Hematopoietic multipotent progenitor cell treated with erythropoietin and hydrocortisone succinate and interleukin-3 and kit ligand, for 6 days (in vitro differentiated cells): ENCODE results near the gene C3orf20.

Experiments
- DNase-seq: peaks from one replicate; pipeline ENCODE4 v3.0.0-alpha.2; 2015

The C3orf20 gene

DNA sequence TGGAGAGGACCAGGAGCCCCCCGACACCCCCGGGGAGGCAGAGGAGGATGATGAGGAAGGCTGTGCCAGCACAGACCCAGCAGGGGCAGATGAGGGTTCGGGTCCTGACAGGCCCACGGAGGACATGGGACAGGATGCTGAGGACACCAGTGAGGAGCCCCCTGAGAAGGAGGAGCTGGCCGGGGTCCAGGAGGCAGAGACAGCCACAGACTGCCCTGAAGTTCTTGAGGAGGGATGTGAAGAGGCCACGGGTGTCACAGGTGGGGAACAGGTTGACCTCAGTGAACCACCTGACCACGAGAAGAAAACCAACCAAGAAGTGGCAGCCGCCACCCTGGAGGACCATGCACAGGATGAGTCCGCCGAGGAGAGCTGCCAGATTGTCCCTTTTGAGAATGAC lies 144.7 kb downstream of the C3orf20 start:
- DNase-seq: no peak

DNA sequence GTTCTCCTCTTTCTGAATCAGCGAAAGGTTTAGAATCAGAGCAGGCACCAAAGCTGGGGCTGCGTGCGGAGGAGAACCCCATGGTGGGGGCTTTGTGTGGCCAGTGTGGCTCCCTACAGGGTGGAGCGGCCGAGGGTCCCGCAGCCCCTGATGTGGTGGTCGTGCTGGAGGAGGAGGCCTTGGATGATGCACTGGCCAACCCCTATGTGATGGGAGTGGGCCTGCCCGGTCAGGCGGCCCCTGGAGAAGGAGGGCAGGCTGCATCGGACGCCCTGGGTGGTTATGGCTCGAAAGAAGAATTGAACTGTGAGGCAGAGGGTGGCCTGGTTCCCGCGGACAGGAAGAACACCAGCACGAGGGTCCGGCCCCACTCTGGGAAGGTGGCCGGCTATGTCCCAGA lies 145.2 kb downstream of the C3orf20 start:
- no peak for DNase-seq

DNA sequence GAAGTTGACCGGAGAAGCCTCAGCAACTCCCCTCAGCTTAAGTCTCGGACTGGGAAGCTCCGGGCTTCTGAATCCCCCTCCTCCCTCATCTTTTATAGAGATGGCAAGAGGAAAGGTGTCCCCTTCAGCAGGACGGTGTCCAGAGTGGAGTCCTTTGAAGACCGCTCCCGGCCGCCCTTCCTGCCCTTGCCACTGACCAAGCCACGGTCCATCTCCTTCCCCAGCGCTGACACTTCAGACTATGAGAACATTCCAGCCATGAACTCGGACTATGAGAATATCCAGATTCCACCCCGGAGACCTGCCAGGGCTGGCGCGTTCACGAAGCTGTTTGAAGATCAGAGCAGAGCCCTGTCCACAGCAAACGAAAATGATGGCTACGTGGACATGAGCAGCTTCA lies 146.2 kb downstream of the C3orf20 start:
- no peak for DNase-seq

DNA sequence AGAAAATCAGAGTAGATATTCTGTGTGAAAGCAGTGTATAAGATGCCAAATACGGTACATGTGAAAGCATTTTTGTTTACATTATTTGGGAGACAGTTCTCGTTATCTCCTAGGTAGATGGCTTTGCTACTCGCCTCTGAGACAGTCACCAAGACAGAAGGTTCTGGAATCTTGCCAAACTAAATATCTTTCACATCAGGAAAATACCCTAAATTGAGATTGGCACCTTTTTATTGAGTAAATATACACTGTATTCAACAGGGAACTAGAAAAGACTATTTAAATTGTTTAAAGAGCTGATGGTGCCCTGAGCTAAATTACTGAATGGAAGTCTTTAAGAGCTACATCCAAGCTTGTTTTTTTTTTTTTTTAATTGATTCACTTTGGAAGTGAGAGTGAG lies 147.2 kb downstream of the C3orf20 start:
- DNase-seq: no peak
